WTC11 (cell line): Measurements from ENCODE around the gene FMO5. TPM values are rescaled to one million over a fixed set of nuclear protein-coding genes. Genes with fewer than 3 reads are reported as not detected.
"Not testable (repeated sequence)": the region's sequence is repeated elsewhere in the genome, so short reads cannot be mapped to it uniquely, and the experiment has no call there.

Experiments used
- ATAC-seq: fragments of 200-7000 bp; cut with Tn5 transposase; 2 replicates; pipeline ENCODE4 v1.10.0; 2021; ENCODE audit warnings: mild to moderate bottlenecking, moderate library complexity
- CTCF ChIA-PET: fragments of 300-600 bp; sonication (Branson Sonifier 250); formaldehyde crosslinking; loops from one replicate; lab custom pipeline; 2021; ENCODE audit warnings: antibody characterized with exemption; lab: Charles Lee
- POLR2A ChIA-PET: fragments of 350-600 bp; sonication (Branson Sonifier 250); formaldehyde crosslinking; loops from one replicate; lab custom pipeline; 2021; ENCODE audit warnings: antibody characterized with exemption; lab: Charles Lee
- DNase-seq: peaks from one replicate; pipeline ENCODE4 v3.0.0; 2021; ENCODE audit warnings: low spot score
- H3K27ac Mint-ChIP-seq: 2 replicates; pipeline ENCODE4 v1.8.0; 2021; ENCODE audit warnings: mixed read lengths
- H3K27me3 Mint-ChIP-seq: 2 replicates; pipeline ENCODE4 v1.8.0; 2021; ENCODE audit warnings: low read depth, mild to moderate bottlenecking, moderate library complexity, mixed read lengths
- H3K36me3 Mint-ChIP-seq: 2 replicates; pipeline ENCODE4 v1.8.0; 2021; ENCODE audit warnings: mixed read lengths
- H3K4me1 Mint-ChIP-seq: 2 replicates; pipeline ENCODE4 v1.8.0; 2022; ENCODE audit warnings: mixed read lengths
- H3K4me3 Mint-ChIP-seq: 2 replicates; pipeline ENCODE4 v1.8.0; 2021; ENCODE audit warnings: mild to moderate bottlenecking, moderate library complexity, mixed read lengths
- H3K9me3 Mint-ChIP-seq: 2 replicates; pipeline ENCODE4 v1.8.0; 2021; ENCODE audit warnings: mixed read lengths
- ARID4B ChIP-seq: sonication (generic); formaldehyde crosslinking; IDR thresholded peaks from 2 replicates; pipeline ENCODE4 v1.8.0; 2023; ENCODE audit warnings: missing genetic modification reagents, mild to moderate bottlenecking, borderline replicate concordance
- ELF4 ChIP-seq: sonication (generic); formaldehyde crosslinking; IDR thresholded peaks from 2 replicates; pipeline ENCODE4 v1.8.1; 2022; ENCODE audit warnings: low read depth, mild to moderate bottlenecking, moderate library complexity, missing genetic modification reagents
- FOXJ3 ChIP-seq: sonication (generic); formaldehyde crosslinking; IDR thresholded peaks from 2 replicates; pipeline ENCODE4 v1.9.0; 2021; ENCODE audit warnings: missing genetic modification reagents, mild to moderate bottlenecking, borderline replicate concordance
- FOXK1 ChIP-seq: sonication (generic); formaldehyde crosslinking; IDR thresholded peaks from 2 replicates; pipeline ENCODE4 v1.8.0; 2022; ENCODE audit warnings: mild to moderate bottlenecking, moderate library complexity, missing genetic modification reagents
- FOXP1 ChIP-seq: sonication (generic); formaldehyde crosslinking; IDR thresholded peaks from 2 replicates; pipeline ENCODE4 v1.8.0; 2022; ENCODE audit warnings: missing genetic modification reagents, mild to moderate bottlenecking, moderate library complexity, borderline replicate concordance
- GABPB1 ChIP-seq: sonication (generic); formaldehyde crosslinking; IDR thresholded peaks from 2 replicates; pipeline ENCODE4 v1.8.1; 2023; ENCODE audit warnings: mild to moderate bottlenecking, missing genetic modification reagents
- HMGXB4 ChIP-seq: sonication (generic); formaldehyde crosslinking; IDR thresholded peaks from 2 replicates; pipeline ENCODE4 v1.8.1; 2023; ENCODE audit warnings: mild to moderate bottlenecking, moderate library complexity, missing genetic modification reagents
- IRF1 ChIP-seq: sonication (generic); formaldehyde crosslinking; IDR thresholded peaks from 2 replicates; pipeline ENCODE4 v1.8.0; 2023; ENCODE audit warnings: missing genetic modification reagents
- OVOL2 ChIP-seq: fragments of 250-450 bp; sonication (Bioruptor Pico); IDR thresholded peaks from 2 replicates; pipeline ENCODE4 v1.9.0; 2021; ENCODE audit warnings: mild to moderate bottlenecking, borderline replicate concordance
- PRDM15 ChIP-seq: sonication (generic); formaldehyde crosslinking; IDR thresholded peaks from 2 replicates; pipeline ENCODE4 v1.8.0; 2022; ENCODE audit warnings: missing genetic modification reagents
- TEAD4 ChIP-seq: sonication (generic); formaldehyde crosslinking; IDR thresholded peaks from 2 replicates; pipeline ENCODE4 v1.8.0; 2022; ENCODE audit warnings: mild to moderate bottlenecking, missing genetic modification reagents
- ZBTB21 ChIP-seq: sonication (generic); formaldehyde crosslinking; IDR thresholded peaks from 2 replicates; pipeline ENCODE4 v1.8.1; 2023; ENCODE audit warnings: mild to moderate bottlenecking, missing genetic modification reagents, borderline replicate concordance
- ZMAT4 ChIP-seq: fragments of 250-450 bp; sonication (Bioruptor Pico); IDR thresholded peaks from 2 replicates; pipeline ENCODE4 v1.9.0; 2021; ENCODE audit warnings: mild to moderate bottlenecking
- ZNF232 ChIP-seq: sonication (generic); formaldehyde crosslinking; IDR thresholded peaks from 2 replicates; pipeline ENCODE4 v1.8.0; 2022; ENCODE audit warnings: mild to moderate bottlenecking, missing genetic modification reagents
- ZNF317 ChIP-seq: sonication (generic); formaldehyde crosslinking; IDR thresholded peaks from 2 replicates; pipeline ENCODE4 v1.8.1; 2023; ENCODE audit warnings: low read depth, mild to moderate bottlenecking, moderate library complexity, missing genetic modification reagents, borderline replicate concordance
- ZNF423 ChIP-seq: fragments of 250-450 bp; sonication (Bioruptor Pico); IDR thresholded peaks from 2 replicates; pipeline ENCODE4 v2.1.2; 2022; ENCODE audit warnings: mild to moderate bottlenecking, moderate library complexity
- ZNF512 ChIP-seq: sonication (generic); formaldehyde crosslinking; IDR thresholded peaks from 2 replicates; pipeline ENCODE4 v1.8.1; 2022; ENCODE audit warnings: missing genetic modification reagents, borderline replicate concordance
- ZSCAN18 ChIP-seq: fragments of 250-450 bp; sonication (Bioruptor Pico); IDR thresholded peaks from 2 replicates; pipeline ENCODE4 v2.1.2; 2022; ENCODE audit warnings: mild to moderate bottlenecking, moderate library complexity
- total RNA-seq: library from RNA; stranded (reverse); gene quantifications from 3 replicates; pipeline ENCODE4 v1.2.3, GENCODE V29; 2021

FMO5 gene
- total RNA-seq, 1 experiment from 2014 or later, result 3.3 TPM

GRCh38 chr1:147201276-147201675 lies 23.9 kb downstream of the FMO5 start (continued):
- TF ChIP-seq ARID4B (CRISPR knock-in tag), result no peak
- TF ChIP-seq ZSCAN18 (CRISPR knock-in tag), result no peak
- no peak for TF ChIP-seq ZBTB21 (CRISPR knock-in tag)
- no peak for TF ChIP-seq FOXP1 (CRISPR knock-in tag)

- H3K4me1 Mint-ChIP-seq, H3K9me3 Mint-ChIP-seq, H3K4me3 Mint-ChIP-seq, H3K27ac Mint-ChIP-seq, H3K27me3 Mint-ChIP-seq, H3K36me3 Mint-ChIP-seq, ATAC-seq, CTCF ChIA-PET, DNase-seq, POLR2A ChIA-PET: not testable (repeated sequence)
These were observed 27.8 kb downstream of the FMO5 start for GRCh38 chr1:147197324-147197723.

GRCh38 chr1:147189514-147189913 lies 35.6 kb downstream of the FMO5 start:
- H3K4me1 Mint-ChIP-seq, result peaks cover 12% of the 10 kb centered on the region
- no peak for ATAC-seq
- no peaks in the 10 kb centered on the region for H3K36me3 Mint-ChIP-seq
- H3K4me3 Mint-ChIP-seq, result no peak overlapping the region
- H3K27me3 Mint-ChIP-seq, result peaks cover 12% of the 10 kb centered on the region
- DNase-seq, result no peak
- no peaks in the 10 kb centered on the region for H3K9me3 Mint-ChIP-seq
- H3K27ac Mint-ChIP-seq, result no peak overlapping the region
- ChIA-PET POLR2A (no interaction called here), CTCF (interaction anchor here (1.1 kb wide), 1 partner anchor 18 kb away, joined by 3 read pairs; no protein-coding TSS in a partner anchor)
- TF ChIP-seq OVOL2 (CRISPR knock-in tag) (no peak), IRF1 (CRISPR knock-in tag) (no peak), HMGXB4 (CRISPR knock-in tag) (no peak), ZMAT4 (CRISPR knock-in tag) (no peak), ZNF423 (no peak), GABPB1 (CRISPR knock-in tag) (no peak), FOXP1 (CRISPR knock-in tag) (no peak), ELF4 (CRISPR knock-in tag) (no peak), ZNF317 (CRISPR knock-in tag) (no peak), FOXK1 (CRISPR knock-in tag) (no peak), ZNF232 (CRISPR knock-in tag) (no peak), TEAD4 (CRISPR knock-in tag) (no peak), FOXJ3 (CRISPR knock-in tag) (no peak), PRDM15 (no peak), ZNF512 (CRISPR knock-in tag) (no peak)
